Epithelial cell of esophagus (primary cell): ENCODE results near the gene TTLL10.

Experiments used
- DNase-seq: peaks from one replicate; pipeline ENCODE4 v3.0.0; 2010; ENCODE audit warnings: low read depth
- H3K4me3 ChIP-seq: 2 replicates; pipeline ENCODE4 v1.5.1; 2011; ENCODE audit warnings: mild to moderate bottlenecking, low read length, control low read depth
- CTCF ChIP-seq: IDR thresholded peaks from 2 replicates; pipeline ENCODE4 v1.5.1; 2011; ENCODE audit warnings: low read depth, mild to moderate bottlenecking, low read length, control low read depth, inconsistent platforms; ENCODE audit not compliant: insufficient read depth; ENCODE audit errors: missing control alignments

TTLL10 gene

GRCh38 chr1:1160281-1160930 is 13.3 kb upstream of the TTLL10 start:
- no peak for TF ChIP-seq CTCF
- no peak for DNase-seq
- H3K4me3 ChIP-seq: no peak overlapping the region

DNA sequence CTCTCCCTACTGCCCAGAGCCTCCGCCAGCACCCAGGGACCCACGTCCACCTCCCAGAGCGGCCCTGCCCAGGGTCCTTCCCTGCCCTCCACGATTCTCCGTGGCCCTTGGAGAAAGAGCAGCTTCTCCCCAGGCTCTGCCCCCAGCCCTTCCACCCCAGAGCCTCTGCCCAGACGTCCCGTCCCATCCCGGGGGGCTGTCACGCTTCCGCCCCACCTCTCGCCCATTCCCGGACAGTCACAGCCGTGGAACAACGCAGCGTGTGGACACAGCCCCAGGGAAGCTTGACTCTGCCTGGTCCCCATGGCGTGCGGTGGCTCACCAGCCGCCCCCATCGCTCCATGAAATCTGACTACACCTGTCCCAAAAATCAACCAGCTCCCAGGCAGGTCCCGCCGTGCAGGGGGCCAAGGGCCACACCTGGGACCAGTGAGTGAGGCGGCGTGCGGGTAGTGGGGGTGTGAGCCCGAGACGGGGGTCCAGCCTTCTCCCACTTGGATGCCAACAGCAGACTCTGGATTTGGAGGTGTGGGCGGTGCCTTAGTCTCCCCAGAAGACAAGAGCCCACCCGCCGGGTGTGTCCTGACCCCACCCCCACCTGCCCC is 12.5 kb upstream of the TTLL10 start:
- DNase-seq: no peak
- H3K4me3 ChIP-seq: no peak overlapping the region
- no peak for TF ChIP-seq CTCF

DNA sequence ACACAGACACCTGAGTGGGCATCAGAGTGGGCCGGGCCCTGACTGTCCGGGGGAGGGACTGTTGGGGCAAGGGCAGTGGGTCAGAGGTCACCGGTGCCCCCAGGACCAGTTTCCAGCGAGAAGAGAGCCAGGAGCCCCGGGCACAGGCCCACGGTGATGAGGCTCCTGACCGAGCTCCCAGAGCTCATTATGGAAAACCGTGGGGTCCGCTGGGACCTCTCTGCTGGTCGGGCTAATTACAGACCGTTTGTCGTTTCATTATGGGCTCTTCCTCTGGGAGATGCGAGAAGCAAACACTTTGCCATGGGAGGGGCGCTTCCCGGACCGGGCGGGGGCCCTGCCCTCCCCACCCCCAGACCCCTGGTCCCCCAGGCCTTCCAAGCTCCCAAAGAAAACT is 12.0 kb upstream of the TTLL10 start:
- H3K4me3 ChIP-seq: no peak overlapping the region
- DNase-seq: no peak
- TF ChIP-seq CTCF: no peak

DNA sequence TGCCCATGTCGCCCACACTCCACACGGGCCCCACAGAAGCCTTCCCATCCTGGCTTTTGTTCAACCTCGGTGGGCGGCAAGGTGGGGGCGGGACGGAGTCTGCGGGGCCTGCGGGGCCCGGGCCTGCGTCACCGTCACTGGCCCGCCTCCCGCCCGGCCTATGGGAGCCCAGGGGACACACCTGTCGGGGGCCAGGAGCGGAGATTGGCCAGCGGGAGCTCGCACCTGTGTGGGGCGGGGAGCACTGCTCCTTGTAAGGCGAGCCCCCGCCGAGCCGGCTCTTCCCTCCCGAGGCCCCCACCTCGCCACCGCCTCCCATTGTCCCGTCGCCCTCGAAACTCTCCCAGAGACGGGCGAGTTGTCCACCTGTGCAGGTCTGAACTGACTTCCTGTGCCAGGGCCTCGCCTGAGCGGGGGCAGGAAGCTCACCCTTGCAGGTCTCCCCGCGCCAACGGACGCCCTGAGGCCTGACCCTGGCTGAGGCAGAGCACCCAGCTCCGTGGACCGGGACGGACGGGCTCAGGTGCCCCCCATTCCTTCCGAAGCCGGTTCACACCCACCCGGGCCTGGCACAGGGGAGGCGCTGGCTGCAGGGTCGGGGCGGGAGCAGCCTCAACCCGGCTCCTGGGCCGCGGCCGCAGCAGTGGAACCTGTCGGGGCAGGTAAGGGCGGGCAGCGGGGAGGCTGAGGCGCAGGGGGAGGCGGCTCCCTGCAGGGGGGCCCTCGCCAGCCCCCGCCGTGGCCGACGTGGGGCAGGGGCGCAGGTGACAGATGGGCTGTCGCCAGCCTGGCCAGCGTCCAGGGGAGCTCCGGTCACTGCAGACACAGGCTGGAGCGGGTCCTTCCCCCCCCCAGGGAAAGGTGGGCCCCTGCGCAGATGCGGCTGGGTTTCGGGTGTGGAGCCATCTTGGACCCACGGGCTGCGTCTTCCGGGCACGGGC is 10.8 kb upstream of the TTLL10 start:
- TF ChIP-seq CTCF: no peak
- peak overlapping the region; percentile 86 for H3K4me3 ChIP-seq
- DNase-seq: peak; percentile 89

GRCh38 chr1:1163538-1164070 is 10.1 kb upstream of the TTLL10 start:
- peak; percentile 44 for DNase-seq
- peak overlapping the region; percentile 86 for H3K4me3 ChIP-seq
- no peak for TF ChIP-seq CTCF

DNA sequence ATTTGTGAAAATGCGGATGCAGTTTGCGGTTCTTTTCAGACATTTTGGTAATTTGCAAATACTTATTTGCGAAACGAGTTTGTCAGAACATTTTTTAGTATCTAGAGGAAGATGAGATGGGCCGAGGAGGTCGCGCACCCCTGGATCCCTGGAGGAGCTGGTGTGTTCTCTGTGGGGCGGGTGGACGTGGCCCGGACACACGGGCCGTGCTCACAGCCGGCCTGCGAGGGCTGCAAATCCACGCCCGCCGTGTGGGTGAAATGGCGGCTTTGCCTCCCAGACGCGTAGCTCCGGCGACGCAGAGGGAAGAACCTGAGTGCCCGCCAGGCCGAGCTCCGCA is 9.3 kb upstream of the TTLL10 start:
- no peak for DNase-seq
- TF ChIP-seq CTCF: no peak
- H3K4me3 ChIP-seq: peak overlapping the region; percentile 86
